ENCODE results near the gene SLC1A2.

Gene SLC1A2

DNA sequence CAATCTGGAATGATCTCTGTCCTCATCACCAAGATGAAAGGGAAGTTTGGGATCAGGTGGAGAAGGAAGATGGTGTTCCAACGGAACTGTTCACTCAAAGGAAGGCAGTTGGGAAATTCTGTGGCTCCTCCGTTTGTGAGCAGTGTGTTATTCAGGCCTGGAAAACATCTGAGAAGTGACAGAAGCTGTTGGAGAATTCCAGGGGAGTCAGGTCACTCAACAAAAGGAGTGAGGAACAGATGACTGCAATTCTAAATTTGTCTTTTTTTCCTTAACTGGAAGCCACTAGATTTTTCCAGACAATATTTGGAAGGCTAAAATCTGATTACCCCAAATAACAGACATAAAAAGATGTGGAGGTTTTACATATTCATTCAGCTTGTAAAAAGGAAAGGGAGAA lies 172.6 kb downstream of the SLC1A2 start:
- H4K12ac ChIP-seq (ENCODE audit: low read depth, low read length) = no peak overlapping the region
- no peak overlapping the region for H3K23ac ChIP-seq (ENCODE audit: low read length)
- H2BK12ac ChIP-seq (ENCODE audit: low read length) = no peak overlapping the region
- H3K36me3 ChIP-seq (ENCODE audit: control insufficient read depth in 1 of 2, insufficient read depth in 2 of 2, low read length in 2 of 2) = no peaks in the 10 kb centered on the region
- no peak overlapping the region for H2AFZ ChIP-seq (ENCODE audit: insufficient read depth, low read length, poor library complexity)
- H2BK5ac ChIP-seq (ENCODE audit: low read depth, low read length, poor library complexity) = no peak overlapping the region
- DNase-seq = no peak
- H3K4me3 ChIP-seq (ENCODE audit: low read depth, low read length) = no peak overlapping the region
- H2BK120ac ChIP-seq (ENCODE audit: insufficient read depth, low read length, poor library complexity) = no peak overlapping the region
- H3K27me3 ChIP-seq (ENCODE audit: insufficient read depth, low read length) = no peaks in the 10 kb centered on the region
- peaks cover 0 to 3% of the 10 kb centered on the region in 2 experiments for H3K4me1 ChIP-seq (ENCODE audit: control insufficient read depth in 1 of 2, insufficient read depth in 2 of 2, low read length in 2 of 2)
- no peak overlapping the region for H4K91ac ChIP-seq (ENCODE audit: low read depth, low read length)
- no peak overlapping the region for H3K27ac ChIP-seq (ENCODE audit: low read depth, low read length)
- no peak overlapping the region for H3K18ac ChIP-seq (ENCODE audit: low read length)
- no CpG with 5 or more reads among the region's 2 CpGs for WGBS (ENCODE audit: extremely low coverage, insufficient coverage, insufficient read length)
- H4K8ac ChIP-seq (ENCODE audit: low read depth, low read length) = no peak overlapping the region
- no peaks in the 10 kb centered on the region for H3K79me1 ChIP-seq (ENCODE audit: low read length)
- H3K4ac ChIP-seq (ENCODE audit: low read depth, low read length) = no peak overlapping the region
- H3K9ac ChIP-seq (ENCODE audit: low read length) = no peak overlapping the region
- H3K79me2 ChIP-seq (ENCODE audit: control insufficient read depth, insufficient read depth, low read length, poor library complexity) = no peaks in the 10 kb centered on the region
- H3K9me3 ChIP-seq (ENCODE audit: insufficient read depth, low read depth, low read length) = peaks cover 2% of the 10 kb centered on the region
- no peak overlapping the region for H3K4me2 ChIP-seq (ENCODE audit: low read length)
- H3K14ac ChIP-seq (ENCODE audit: low read length) = no peak overlapping the region
- no peak overlapping the region for H2AK5ac ChIP-seq (ENCODE audit: low read length)

DNA sequence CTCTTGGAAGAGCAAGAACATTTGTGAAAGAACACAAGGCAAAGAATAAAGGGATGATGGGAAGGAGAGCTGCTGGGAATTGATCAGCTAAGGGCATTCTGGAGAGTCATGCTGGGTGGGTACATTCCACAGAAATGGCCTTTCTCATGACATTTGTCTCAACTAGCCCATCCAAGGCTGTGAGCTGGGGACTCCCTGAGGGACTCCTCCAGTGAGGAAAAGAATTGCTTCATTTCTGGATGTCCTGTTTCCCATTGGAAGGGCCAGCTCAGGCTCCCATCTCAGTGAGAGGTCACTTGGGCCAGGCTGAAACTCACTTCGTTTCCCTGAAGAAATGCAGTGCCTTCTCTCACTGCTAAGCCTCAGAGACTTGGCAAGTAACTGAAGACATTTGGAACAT lies 173.6 kb downstream of the SLC1A2 start:
- Histone ChIP-seq H3K36me3 (ENCODE audit: control insufficient read depth in 1 of 2, insufficient read depth in 2 of 2, low read length in 2 of 2) (no peaks in the 10 kb centered on the region), H4K91ac (ENCODE audit: low read depth, low read length) (no peak overlapping the region), H4K12ac (ENCODE audit: low read depth, low read length) (no peak overlapping the region), H3K14ac (ENCODE audit: low read length) (no peak overlapping the region), H4K8ac (ENCODE audit: low read depth, low read length) (no peak overlapping the region), H3K9me3 (ENCODE audit: insufficient read depth, low read depth, low read length) (peaks cover 2% of the 10 kb centered on the region), H3K4ac (ENCODE audit: low read depth, low read length) (no peak overlapping the region), H2AK5ac (ENCODE audit: low read length) (peak overlapping the region; percentile 28), H2BK5ac (ENCODE audit: low read depth, low read length, poor library complexity) (no peak overlapping the region), H3K4me2 (ENCODE audit: low read length) (no peak overlapping the region), H3K27ac (ENCODE audit: low read depth, low read length) (no peak overlapping the region), H2BK12ac (ENCODE audit: low read length) (peak overlapping the region; percentile 76), H2BK120ac (ENCODE audit: insufficient read depth, low read length, poor library complexity) (no peak overlapping the region), H3K18ac (ENCODE audit: low read length) (no peak overlapping the region), H3K27me3 (ENCODE audit: insufficient read depth, low read length) (no peaks in the 10 kb centered on the region), H3K4me1 (ENCODE audit: control insufficient read depth in 1 of 2, insufficient read depth in 2 of 2, low read length in 2 of 2) (peaks cover 0 to 3% of the 10 kb centered on the region in 2 experiments), H3K79me2 (ENCODE audit: control insufficient read depth, insufficient read depth, low read length, poor library complexity) (no peaks in the 10 kb centered on the region), H2AFZ (ENCODE audit: insufficient read depth, low read length, poor library complexity) (no peak overlapping the region), H3K9ac (ENCODE audit: low read length) (no peak overlapping the region), H3K23ac (ENCODE audit: low read length) (no peak overlapping the region), H3K4me3 (ENCODE audit: low read depth, low read length) (no peak overlapping the region), H3K79me1 (ENCODE audit: low read length) (no peaks in the 10 kb centered on the region)
- no peak for DNase-seq
- no CpG with 5 or more reads among the region's 1 CpG for WGBS (ENCODE audit: extremely low coverage, insufficient coverage, insufficient read length)

DNA sequence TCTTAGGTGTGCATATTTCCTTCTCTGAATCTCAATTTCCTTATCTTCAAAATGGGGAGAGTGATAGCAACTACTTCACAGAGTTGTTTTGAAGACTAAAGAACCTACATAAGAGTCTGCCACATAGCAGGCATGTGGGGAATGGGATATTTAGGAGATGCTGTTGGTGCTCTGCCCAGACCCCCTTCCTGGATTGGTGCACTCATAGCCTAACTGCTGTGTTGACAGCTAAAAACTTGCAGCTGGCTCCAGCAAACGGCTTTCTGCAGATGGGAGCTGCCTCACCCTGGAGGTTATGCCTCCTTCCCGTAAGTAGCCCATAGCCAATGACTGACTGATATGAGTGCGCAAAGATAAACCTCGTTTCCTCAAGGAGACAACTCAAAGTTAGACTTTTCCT lies 174.3 kb downstream of the SLC1A2 start:
- Histone ChIP-seq H2BK5ac (ENCODE audit: low read depth, low read length, poor library complexity) (no peak overlapping the region), H3K4me3 (ENCODE audit: low read depth, low read length) (no peak overlapping the region), H3K4me1 (ENCODE audit: control insufficient read depth in 1 of 2, insufficient read depth in 2 of 2, low read length in 2 of 2) (peaks cover 0 to 3% of the 10 kb centered on the region in 2 experiments), H3K18ac (ENCODE audit: low read length) (no peak overlapping the region), H3K79me2 (ENCODE audit: control insufficient read depth, insufficient read depth, low read length, poor library complexity) (no peaks in the 10 kb centered on the region), H2BK120ac (ENCODE audit: insufficient read depth, low read length, poor library complexity) (no peak overlapping the region), H3K4me2 (ENCODE audit: low read length) (no peak overlapping the region), H3K36me3 (ENCODE audit: control insufficient read depth in 1 of 2, insufficient read depth in 2 of 2, low read length in 2 of 2) (no peaks in the 10 kb centered on the region), H4K12ac (ENCODE audit: low read depth, low read length) (no peak overlapping the region), H3K4ac (ENCODE audit: low read depth, low read length) (no peak overlapping the region), H4K8ac (ENCODE audit: low read depth, low read length) (no peak overlapping the region), H3K14ac (ENCODE audit: low read length) (no peak overlapping the region), H3K27me3 (ENCODE audit: insufficient read depth, low read length) (no peaks in the 10 kb centered on the region), H3K79me1 (ENCODE audit: low read length) (no peaks in the 10 kb centered on the region), H3K23ac (ENCODE audit: low read length) (no peak overlapping the region), H2BK12ac (ENCODE audit: low read length) (no peak overlapping the region), H2AFZ (ENCODE audit: insufficient read depth, low read length, poor library complexity) (no peak overlapping the region), H4K91ac (ENCODE audit: low read depth, low read length) (no peak overlapping the region), H3K27ac (ENCODE audit: low read depth, low read length) (no peak overlapping the region), H2AK5ac (ENCODE audit: low read length) (no peak overlapping the region), H3K9ac (ENCODE audit: low read length) (no peak overlapping the region), H3K9me3 (ENCODE audit: insufficient read depth, low read depth, low read length) (peaks cover 2% of the 10 kb centered on the region)
- DNase-seq = no peak
- no CpG with 5 or more reads among the region's 4 CpGs for WGBS (ENCODE audit: extremely low coverage, insufficient coverage, insufficient read length)

DNA sequence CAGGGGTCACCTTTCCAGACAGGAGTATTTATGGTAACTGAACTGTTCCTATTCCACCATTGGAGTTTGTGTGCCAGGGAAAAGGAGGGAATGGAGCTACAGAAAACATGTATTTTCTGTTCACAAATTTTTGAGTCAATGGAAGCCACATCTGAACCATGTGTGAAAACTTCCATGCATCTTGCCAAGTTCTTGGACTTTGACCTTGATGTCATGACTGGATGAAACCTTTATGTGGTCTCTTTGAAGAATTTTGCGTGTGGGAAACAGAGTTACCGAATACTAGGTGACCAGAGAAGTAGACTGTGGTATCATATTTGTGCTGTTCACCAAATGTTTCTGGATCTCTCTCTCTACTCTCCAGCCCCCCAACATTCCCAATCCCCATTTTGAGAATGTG lies 175.6 kb downstream of the SLC1A2 start:
- Histone ChIP-seq H4K12ac (ENCODE audit: low read depth, low read length) (no peak overlapping the region), H3K27me3 (ENCODE audit: insufficient read depth, low read length) (no peaks in the 10 kb centered on the region), H4K8ac (ENCODE audit: low read depth, low read length) (no peak overlapping the region), H3K9ac (ENCODE audit: low read length) (no peak overlapping the region), H3K4ac (ENCODE audit: low read depth, low read length) (no peak overlapping the region), H2BK120ac (ENCODE audit: insufficient read depth, low read length, poor library complexity) (no peak overlapping the region), H3K9me3 (ENCODE audit: insufficient read depth, low read depth, low read length) (peaks cover 2% of the 10 kb centered on the region), H2AK5ac (ENCODE audit: low read length) (no peak overlapping the region), H3K14ac (ENCODE audit: low read length) (no peak overlapping the region), H2AFZ (ENCODE audit: insufficient read depth, low read length, poor library complexity) (no peak overlapping the region), H2BK12ac (ENCODE audit: low read length) (no peak overlapping the region), H4K91ac (ENCODE audit: low read depth, low read length) (no peak overlapping the region), H3K23ac (ENCODE audit: low read length) (no peak overlapping the region), H3K36me3 (ENCODE audit: control insufficient read depth in 1 of 2, insufficient read depth in 2 of 2, low read length in 2 of 2) (no peaks in the 10 kb centered on the region), H3K18ac (ENCODE audit: low read length) (no peak overlapping the region), H3K4me2 (ENCODE audit: low read length) (no peak overlapping the region), H3K4me3 (ENCODE audit: low read depth, low read length) (no peak overlapping the region), H3K79me1 (ENCODE audit: low read length) (no peaks in the 10 kb centered on the region), H3K27ac (ENCODE audit: low read depth, low read length) (no peak overlapping the region), H3K79me2 (ENCODE audit: control insufficient read depth, insufficient read depth, low read length, poor library complexity) (no peaks in the 10 kb centered on the region), H2BK5ac (ENCODE audit: low read depth, low read length, poor library complexity) (no peak overlapping the region), H3K4me1 (ENCODE audit: control insufficient read depth in 1 of 2, insufficient read depth in 2 of 2, low read length in 2 of 2) (peaks cover 0 to 3% of the 10 kb centered on the region in 2 experiments)
- WGBS (ENCODE audit: extremely low coverage, insufficient coverage, insufficient read length) = no CpG with 5 or more reads among the region's 2 CpGs
- no peak for DNase-seq

Data from trophoblast cell (in vitro differentiated cells and primary cell).